Thyroid gland (tissue), 4 donors: ENCODE measurements around the gene ZNF550.

Experiments
- CTCF ChIP-seq, 6 experiments: fragments of 200-600 bp in 3 of 6; fragments of 450-650 bp in 3 of 6; sonication (generic) in 3 of 6; IDR thresholded peaks; one replicate each; pipeline ENCODE4 v1.5.1; 2016 to 2019; ENCODE audit warnings: antibody characterized with exemption in 6 of 6, mild to moderate bottlenecking in 2 of 6, inconsistent platforms in 1 of 6, moderate library complexity in 1 of 6
- POLR2A ChIP-seq, 2 donors: fragments of 450-650 bp; IDR thresholded peaks; one replicate each; pipeline ENCODE4 v1.6.1; 2017; ENCODE audit warnings: antibody characterized with exemption in 2 of 2, mild to moderate bottlenecking in 2 of 2, moderate library complexity in 1 of 2

GRCh38 chr19:57576661-57577060, 17.0 kb upstream of the ZNF550 start:
- TF ChIP-seq POLR2A (IDR thresholded peaks at IDR 0.05) (no peak), CTCF (IDR thresholded peaks at IDR 0.05) (no peak)
